Measurements from ENCODE around the gene FASLG.
"Not testable (repeated sequence)": the region's sequence is repeated elsewhere in the genome, so short reads cannot be mapped to it uniquely, and the experiment has no call there.

FASLG gene, protein sequence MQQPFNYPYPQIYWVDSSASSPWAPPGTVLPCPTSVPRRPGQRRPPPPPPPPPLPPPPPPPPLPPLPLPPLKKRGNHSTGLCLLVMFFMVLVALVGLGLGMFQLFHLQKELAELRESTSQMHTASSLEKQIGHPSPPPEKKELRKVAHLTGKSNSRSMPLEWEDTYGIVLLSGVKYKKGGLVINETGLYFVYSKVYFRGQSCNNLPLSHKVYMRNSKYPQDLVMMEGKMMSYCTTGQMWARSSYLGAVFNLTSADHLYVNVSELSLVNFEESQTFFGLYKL

DNA sequence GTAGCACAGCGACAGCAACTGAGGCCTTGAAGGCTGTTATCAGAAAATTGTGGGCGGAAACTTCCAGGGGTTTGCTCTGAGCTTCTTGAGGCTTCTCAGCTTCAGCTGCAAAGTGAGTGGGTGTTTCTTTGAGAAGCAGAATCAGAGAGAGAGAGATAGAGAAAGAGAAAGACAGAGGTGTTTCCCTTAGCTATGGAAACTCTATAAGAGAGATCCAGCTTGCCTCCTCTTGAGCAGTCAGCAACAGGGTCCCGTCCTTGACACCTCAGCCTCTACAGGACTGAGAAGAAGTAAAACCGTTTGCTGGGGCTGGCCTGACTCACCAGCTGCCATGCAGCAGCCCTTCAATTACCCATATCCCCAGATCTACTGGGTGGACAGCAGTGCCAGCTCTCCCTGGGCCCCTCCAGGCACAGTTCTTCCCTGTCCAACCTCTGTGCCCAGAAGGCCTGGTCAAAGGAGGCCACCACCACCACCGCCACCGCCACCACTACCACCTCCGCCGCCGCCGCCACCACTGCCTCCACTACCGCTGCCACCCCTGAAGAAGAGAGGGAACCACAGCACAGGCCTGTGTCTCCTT, at the start of gene FASLG:
Gene FASLG, plus strand, starts transcription at position 233 of the 583 bp plus-strand sequence. Its CDS starts 99 bp downstream, at position 332.
- Histone ChIP-seq H3K4me3 (peak within 1 kb of the TSS; percentile 1 to 26 (median 17)), H3K27ac (peak within 1 kb of the TSS in 12 of 21 experiments; percentile 28 to 87 (median 71))

GRCh38 chr1:172609528-172609927, 49.4 kb upstream of the FASLG start:
- no peak overlapping the region for H3K27ac ChIP-seq

DNA sequence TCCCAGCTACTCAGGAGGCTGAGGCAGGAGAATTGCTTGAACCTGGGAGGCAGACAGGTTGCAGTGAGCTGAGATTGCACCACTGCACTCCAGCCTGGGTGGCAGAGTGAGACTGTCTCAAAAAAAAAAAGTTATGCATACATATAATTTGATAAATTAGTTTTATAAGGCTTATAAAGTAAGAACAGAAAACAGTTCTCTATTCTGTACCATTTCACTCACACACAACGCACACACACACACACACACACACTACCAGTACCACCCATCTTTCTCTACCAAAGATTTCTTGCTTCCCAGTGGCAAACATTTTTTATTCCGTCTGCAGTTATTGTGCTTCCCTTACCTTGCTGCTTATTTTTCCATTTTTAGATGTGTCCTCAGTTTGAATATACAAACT, 46.4 kb upstream of the FASLG start:
- no peak overlapping the region for H3K27ac ChIP-seq
- no peak overlapping the region for H3K4me3 ChIP-seq

More at GRCh38 chr1:172609528-172609927, 49.4 kb upstream of the FASLG start:
- no peak overlapping the region for H3K4me3 ChIP-seq

DNA sequence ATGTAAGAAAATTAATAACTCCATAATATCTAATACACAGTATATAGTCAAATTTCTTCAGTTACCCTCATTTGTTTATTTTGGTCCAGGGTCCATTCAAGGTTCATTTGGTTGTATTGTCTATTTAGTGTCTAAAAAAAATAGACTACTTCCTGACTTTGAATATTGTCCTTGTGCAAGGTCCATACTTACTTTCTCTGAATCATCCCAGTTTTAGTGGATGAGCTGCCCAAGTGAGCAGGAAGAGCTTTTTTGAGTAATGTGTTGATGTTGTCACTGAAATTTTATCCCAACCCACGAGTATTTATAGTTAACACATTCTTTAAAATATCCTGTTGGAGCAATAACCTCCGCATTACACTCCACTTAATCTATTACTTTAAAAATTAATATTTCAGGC, 45.6 kb upstream of the FASLG start:
- Histone ChIP-seq H3K27ac (no peak overlapping the region), H3K4me3 (no peak overlapping the region)

GRCh38 chr1:172616195-172616594, 42.7 kb upstream of the FASLG start:
- H3K27ac ChIP-seq: no peak overlapping the region
- no peak overlapping the region for H3K4me3 ChIP-seq

- Histone ChIP-seq H3K4me3 (no peak overlapping the region), H3K27ac (peak overlapping the region in 1 of 21 experiments; percentile 7)
These were observed 42.3 kb upstream of the FASLG start for GRCh38 chr1:172616636-172617035.

- H3K4me3 ChIP-seq, H3K27ac ChIP-seq: not testable (repeated sequence)
These were observed 38.3 kb upstream of the FASLG start for GRCh38 chr1:172620603-172621002.

GRCh38 chr1:172622541-172622940, 36.4 kb upstream of the FASLG start:
- H3K27ac ChIP-seq: no peak overlapping the region

DNA sequence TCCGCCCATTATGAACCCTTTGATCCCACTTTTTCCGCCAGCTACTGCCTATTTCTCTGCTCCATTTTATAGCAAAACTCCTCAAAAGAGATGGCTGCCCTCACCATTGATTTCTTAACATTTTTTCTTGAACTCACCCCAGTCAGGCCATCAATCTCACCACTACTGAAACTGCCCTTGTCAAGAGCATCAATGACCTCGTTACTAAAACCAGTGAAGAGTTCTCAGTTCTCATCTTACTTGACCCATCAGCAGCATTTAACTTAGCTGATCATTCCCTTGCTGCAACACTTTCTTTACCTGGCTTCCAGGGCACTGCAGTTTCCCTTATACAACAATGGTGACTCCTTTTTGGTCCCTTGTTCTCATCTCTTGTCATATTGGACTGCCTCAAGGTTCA, 35.2 kb upstream of the FASLG start:
- H3K27ac ChIP-seq: no peak overlapping the region
- no peak overlapping the region for H3K4me3 ChIP-seq

More at GRCh38 chr1:172622541-172622940, 36.4 kb upstream of the FASLG start:
- H3K4me3 ChIP-seq: no peak overlapping the region

GRCh38 chr1:172626845-172627244, 32.1 kb upstream of the FASLG start:
- H3K27ac ChIP-seq: no peak overlapping the region
- no peak overlapping the region for H3K4me3 ChIP-seq

DNA sequence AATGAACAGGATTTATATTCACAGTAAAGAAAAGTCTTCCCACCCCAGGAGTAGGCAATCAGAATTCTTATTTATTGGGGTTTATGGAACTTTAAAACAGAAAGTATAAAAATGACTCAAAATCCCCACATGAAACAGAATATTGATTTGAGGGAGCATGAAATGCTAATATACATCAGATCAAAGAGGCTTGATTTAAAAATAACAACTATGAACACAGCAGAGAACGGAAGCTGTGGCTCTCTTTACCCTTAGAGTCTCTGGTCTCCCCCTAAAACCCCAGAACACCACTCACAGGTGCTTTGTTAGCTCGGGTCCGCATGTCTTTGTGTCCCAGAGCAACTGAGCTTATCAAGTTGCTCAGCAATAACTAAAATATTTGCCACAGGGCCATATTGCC, 31.2 kb upstream of the FASLG start:
- Histone ChIP-seq H3K27ac (no peak overlapping the region), H3K4me3 (no peak overlapping the region)

DNA sequence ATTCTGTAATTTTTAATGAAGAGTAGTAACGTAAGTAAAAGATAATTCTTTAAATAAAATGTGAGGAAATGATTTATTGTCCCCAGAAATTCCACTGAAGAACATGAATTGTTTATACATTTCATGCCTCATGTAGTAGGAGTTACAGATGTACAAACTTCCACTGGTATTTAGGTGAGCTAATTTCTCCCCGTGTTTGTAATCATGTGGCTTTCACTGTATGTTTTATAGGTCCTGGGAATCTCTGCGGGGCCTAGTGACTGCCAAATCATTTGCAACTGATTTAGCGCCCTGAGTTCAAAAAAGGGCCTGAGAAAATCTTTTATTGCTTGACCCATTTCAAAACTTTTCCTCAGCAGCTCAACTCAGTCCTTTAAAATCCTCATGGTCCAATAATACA, 30.5 kb upstream of the FASLG start:
- no peak overlapping the region for H3K27ac ChIP-seq
- H3K4me3 ChIP-seq: no peak overlapping the region

- H3K27ac ChIP-seq: no peak overlapping the region
- H3K4me3 ChIP-seq: no peak overlapping the region
These were observed 29.7 kb upstream of the FASLG start for GRCh38 chr1:172629170-172629569.

GRCh38 chr1:172629638-172630037, 29.3 kb upstream of the FASLG start:
- H3K4me3 ChIP-seq: no peak overlapping the region
- H3K27ac ChIP-seq: no peak overlapping the region

DNA sequence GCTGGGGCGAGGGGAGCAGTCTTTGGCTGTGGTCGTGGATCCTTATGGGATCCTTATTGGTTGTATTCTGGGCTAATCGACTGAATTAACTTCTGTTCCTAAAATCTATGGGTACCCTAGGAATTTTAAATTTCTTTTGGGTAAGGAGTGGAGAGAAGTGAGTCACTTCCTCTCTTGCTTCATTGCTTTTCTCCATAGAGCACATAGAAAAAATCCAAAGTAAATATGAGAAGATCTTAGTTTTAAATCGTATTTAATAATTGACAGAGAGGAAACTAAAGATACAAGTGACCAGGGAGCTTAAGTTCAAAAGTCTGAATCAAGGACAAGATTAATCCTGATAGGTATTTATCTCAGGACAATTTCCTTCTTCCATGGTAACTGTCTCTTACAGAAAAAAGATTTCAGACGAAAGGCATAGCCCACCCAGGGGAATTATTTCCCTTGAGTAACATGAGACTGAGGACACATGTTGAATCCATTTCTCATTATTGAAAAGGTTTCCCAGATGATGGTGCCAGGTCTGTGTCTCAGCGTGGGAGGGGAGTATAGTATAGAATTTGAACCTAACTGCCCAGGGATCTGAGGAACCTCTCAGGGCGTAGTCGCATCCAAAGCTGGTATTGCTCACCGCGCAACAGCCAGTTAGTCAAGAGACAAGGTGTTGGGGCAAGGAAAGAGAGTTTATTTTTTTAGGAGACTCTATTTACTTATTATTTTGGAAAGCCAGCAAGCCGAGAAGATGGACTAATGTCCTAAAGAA, 28.7 kb upstream of the FASLG start:
- Histone ChIP-seq H3K27ac (no peak overlapping the region), H3K4me3 (no peak overlapping the region)

- no peak overlapping the region for H3K27ac ChIP-seq
- H3K4me3 ChIP-seq: no peak overlapping the region
These were observed 28.0 kb upstream of the FASLG start for GRCh38 chr1:172630868-172631267.

DNA sequence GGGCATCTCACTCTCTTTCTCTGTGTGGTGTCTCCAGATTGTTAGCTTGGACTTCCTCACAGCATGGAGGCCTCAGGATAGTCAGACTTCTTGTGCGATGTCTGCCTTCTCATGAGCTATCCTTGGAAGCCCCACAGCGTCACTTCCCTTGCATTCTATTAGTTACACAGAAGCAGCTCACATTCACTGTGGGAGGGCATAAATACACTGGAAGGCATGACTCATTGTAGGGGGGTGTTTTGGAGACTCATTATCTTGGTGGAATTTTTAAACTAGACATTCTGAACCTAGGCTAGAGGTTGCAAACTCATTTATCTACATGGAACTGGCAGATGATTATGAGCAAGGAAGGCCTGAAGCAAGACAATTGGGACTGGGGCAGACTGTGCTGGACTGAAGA, 21.4 kb upstream of the FASLG start:
- H3K4me3 ChIP-seq: no peak overlapping the region

GRCh38 chr1:172638249-172638648, 20.7 kb upstream of the FASLG start:
- Histone ChIP-seq H3K4me3 (no peak overlapping the region), H3K27ac (peak overlapping the region in 10 of 21 experiments; percentile 13 to 88 (median 82))

More for the DNA sequence above, 21.4 kb upstream of the FASLG start:
- peak overlapping the region in 6 of 21 experiments; percentile 60 to 87 (median 83) for H3K27ac ChIP-seq

- Histone ChIP-seq H3K27ac (peak overlapping the region in 14 of 21 experiments; percentile 19 to 88 (median 72)), H3K4me3 (no peak overlapping the region)
These were observed 19.7 kb upstream of the FASLG start for GRCh38 chr1:172638885-172639831.

- Histone ChIP-seq H3K4me3 (no peak overlapping the region), H3K27ac (peak overlapping the region in 7 of 21 experiments; percentile 56 to 88 (median 83))
These were observed 18.8 kb upstream of the FASLG start for GRCh38 chr1:172640111-172640510.
